Osteocyte (in vitro differentiated cells): ENCODE data around the gene SLC24A2. TPM values are rescaled to one million over a fixed set of nuclear protein-coding genes. Genes with fewer than 3 reads are reported as not detected.

Experiments used
- DNase-seq: peaks from one replicate; pipeline ENCODE4 v3.0.0; 2021; ENCODE audit warnings: mixed read lengths; ENCODE audit not compliant: unreplicated experiment; ENCODE audit errors: extremely low spot score
- H3K27ac Mint-ChIP-seq: one replicate; pipeline ENCODE4 v1.8.0; 2021; ENCODE audit warnings: mild to moderate bottlenecking, mixed read lengths; ENCODE audit not compliant: unreplicated experiment
- H3K27me3 Mint-ChIP-seq: one replicate; pipeline ENCODE4 v1.8.0; 2021; ENCODE audit warnings: mixed read lengths; ENCODE audit not compliant: unreplicated experiment
- H3K36me3 Mint-ChIP-seq: one replicate; pipeline ENCODE4 v1.8.0; 2021; ENCODE audit warnings: mixed read lengths; ENCODE audit not compliant: unreplicated experiment
- H3K4me1 Mint-ChIP-seq: one replicate; pipeline ENCODE4 v1.8.0; 2021; ENCODE audit warnings: mixed read lengths; ENCODE audit not compliant: unreplicated experiment
- H3K4me3 Mint-ChIP-seq: one replicate; pipeline ENCODE4 v1.8.0; 2021; ENCODE audit warnings: mild to moderate bottlenecking, moderate library complexity, mixed read lengths; ENCODE audit not compliant: unreplicated experiment
- H3K9me3 Mint-ChIP-seq: one replicate; pipeline ENCODE4 v1.8.0; 2021; ENCODE audit warnings: mixed read lengths; ENCODE audit not compliant: unreplicated experiment
- CTCF ChIP-seq: fragments of 200-600 bp; sonication (generic); IDR thresholded peaks from 2 replicates; pipeline ENCODE4 v1.5.0; 2021; ENCODE audit warnings: antibody characterized with exemption, mild to moderate bottlenecking, moderate library complexity
- total RNA-seq: library from RNA; stranded (reverse); gene quantifications from 2 replicates; pipeline ENCODE4 v1.2.1, GENCODE V29; 2021

SLC24A2 gene
- total RNA-seq, 1 donor from 2014 or later = not detected

DNA sequence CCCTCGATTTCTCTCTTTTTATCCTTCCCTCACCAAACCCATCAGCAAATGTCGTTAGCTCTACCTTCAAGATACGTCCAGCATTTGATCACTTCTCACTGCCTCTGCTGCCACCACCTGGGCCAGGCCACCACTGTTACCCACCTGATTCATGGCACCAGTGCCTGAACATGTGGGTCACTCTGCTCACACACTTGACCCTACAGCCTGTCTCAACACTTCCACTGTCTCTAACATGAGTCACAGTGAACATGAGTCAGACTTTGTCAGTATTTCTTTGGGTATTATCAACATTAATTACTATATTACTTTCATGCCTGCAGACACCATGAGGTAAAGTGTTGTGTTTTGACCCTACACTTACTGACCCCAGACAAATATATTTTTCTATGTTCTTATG, 19.6 kb downstream of the SLC24A2 start:
- Mint-ChIP-seq H3K27me3 (no peaks in the 10 kb centered on the region), H3K4me1 (no peaks in the 10 kb centered on the region), H3K9me3 (peaks cover 10% of the 10 kb centered on the region), H3K36me3 (no peaks in the 10 kb centered on the region), H3K27ac (no peak overlapping the region), H3K4me3 (no peak overlapping the region)
- no peak for TF ChIP-seq CTCF
- DNase-seq = no peak

- Mint-ChIP-seq H3K27ac (no peak overlapping the region), H3K4me1 (no peaks in the 10 kb centered on the region), H3K27me3 (no peaks in the 10 kb centered on the region), H3K4me3 (no peak overlapping the region), H3K36me3 (no peaks in the 10 kb centered on the region), H3K9me3 (peaks cover 15% of the 10 kb centered on the region)
- no peak for TF ChIP-seq CTCF
- DNase-seq = no peak
These were observed 20.0 kb downstream of the SLC24A2 start for GRCh38 chr9:19768798-19769197.

GRCh38 chr9:19759066-19759465, 29.8 kb downstream of the SLC24A2 start:
- Mint-ChIP-seq H3K4me1 (no peaks in the 10 kb centered on the region), H3K4me3 (no peak overlapping the region), H3K27ac (no peak overlapping the region), H3K27me3 (no peaks in the 10 kb centered on the region), H3K36me3 (no peaks in the 10 kb centered on the region), H3K9me3 (peaks cover 7% of the 10 kb centered on the region)
- DNase-seq = no peak
- no peak for TF ChIP-seq CTCF

GRCh38 chr9:19757745-19758144, 31.1 kb downstream of the SLC24A2 start:
- Mint-ChIP-seq H3K4me1 (no peaks in the 10 kb centered on the region), H3K9me3 (no peaks in the 10 kb centered on the region), H3K27ac (no peak overlapping the region), H3K27me3 (no peaks in the 10 kb centered on the region), H3K36me3 (no peaks in the 10 kb centered on the region), H3K4me3 (no peak overlapping the region)
- TF ChIP-seq CTCF = no peak
- DNase-seq = no peak

DNA sequence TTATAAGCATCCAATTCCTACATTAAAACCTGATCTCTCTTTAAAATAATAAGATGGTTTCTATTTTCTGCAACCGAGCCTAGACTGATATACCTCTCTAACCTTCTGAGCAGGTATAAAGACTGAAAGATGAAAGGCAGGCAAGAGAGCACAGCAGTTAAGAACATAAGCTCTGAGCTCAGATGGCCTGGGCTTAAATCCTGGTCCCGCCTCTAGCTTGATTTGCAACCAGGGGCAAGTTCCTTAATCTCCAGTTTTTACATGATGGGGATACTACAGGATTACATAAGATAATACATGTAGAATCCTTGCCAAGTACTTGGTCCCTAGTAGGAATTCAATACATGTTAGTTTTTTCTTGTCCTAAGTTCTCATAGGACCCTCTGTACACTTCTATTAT, 33.9 kb downstream of the SLC24A2 start:
- no peaks in the 10 kb centered on the region for H3K27me3 Mint-ChIP-seq
- no peak for DNase-seq
- no peaks in the 10 kb centered on the region for H3K36me3 Mint-ChIP-seq
- no peaks in the 10 kb centered on the region for H3K9me3 Mint-ChIP-seq
- no peaks in the 10 kb centered on the region for H3K4me1 Mint-ChIP-seq
- no peak overlapping the region for H3K4me3 Mint-ChIP-seq
- no peak overlapping the region for H3K27ac Mint-ChIP-seq
- no peak for TF ChIP-seq CTCF
